Measurements from ENCODE around the gene HSP90AA1.

Gene HSP90AA1

GRCh38 chr14:102092806-102093205, 6.0 kb upstream of the HSP90AA1 start:
- no peak overlapping the region for H3K4me3 ChIP-seq (ENCODE audit: control insufficient read depth, low read depth, low read length)
- TF ChIP-seq CTCF (conservative IDR thresholded peaks at IDR 0.05; ENCODE audit: control insufficient read depth, insufficient read depth, low read depth, low read length), result no peak
- DNase-seq (ENCODE audit: low read depth), result no peak

- TF ChIP-seq CTCF (conservative IDR thresholded peaks at IDR 0.05; ENCODE audit: control insufficient read depth, insufficient read depth, low read depth, low read length), result no peak
- DNase-seq (ENCODE audit: low read depth), result no peak
- H3K4me3 ChIP-seq (ENCODE audit: control insufficient read depth, low read depth, low read length), result no peak overlapping the region
Observed at GRCh38 chr14:102090713-102091112, 3.9 kb upstream of the HSP90AA1 start.

GRCh38 chr14:102089621-102090343, 2.9 kb upstream of the HSP90AA1 start:
- no peak overlapping the region for H3K4me3 ChIP-seq (ENCODE audit: control insufficient read depth, low read depth, low read length)
- no peak for DNase-seq (ENCODE audit: low read depth)
- no peak for TF ChIP-seq CTCF (conservative IDR thresholded peaks at IDR 0.05; ENCODE audit: control insufficient read depth, insufficient read depth, low read depth, low read length)

GRCh38 chr14:102088012-102088792, 1.4 kb upstream of the HSP90AA1 start:
- H3K4me3 ChIP-seq (ENCODE audit: control insufficient read depth, low read depth, low read length), result peak overlapping the region; percentile 54
- peak; percentile 19 for DNase-seq (ENCODE audit: low read depth)
- TF ChIP-seq CTCF (conservative IDR thresholded peaks at IDR 0.05; ENCODE audit: control insufficient read depth, insufficient read depth, low read depth, low read length), result no peak

GRCh38 chr14:102087762-102088011, 843 bp upstream of the HSP90AA1 start:
- DNase-seq (ENCODE audit: low read depth), result no peak
- TF ChIP-seq CTCF (conservative IDR thresholded peaks at IDR 0.05; ENCODE audit: control insufficient read depth, insufficient read depth, low read depth, low read length), result no peak
- peak overlapping the region; percentile 54 for H3K4me3 ChIP-seq (ENCODE audit: control insufficient read depth, low read depth, low read length)

- no peak for TF ChIP-seq CTCF (conservative IDR thresholded peaks at IDR 0.05; ENCODE audit: control insufficient read depth, insufficient read depth, low read depth, low read length)
- peak overlapping the region; percentile 83 for H3K4me3 ChIP-seq (ENCODE audit: control insufficient read depth, low read depth, low read length)
- DNase-seq (ENCODE audit: low read depth), result no peak
Observed at GRCh38 chr14:102086709-102086971, 204 bp downstream of the HSP90AA1 start.
